Measurements from ENCODE around the gene PALB2. TPM values are rescaled to one million over a fixed set of nuclear protein-coding genes. Genes with fewer than 3 reads are reported as not detected.

The PALB2 gene
- polyA plus RNA-seq, 1 of the 3 experiments (the other 2 are of a cell fraction): 3.3 TPM

DNA sequence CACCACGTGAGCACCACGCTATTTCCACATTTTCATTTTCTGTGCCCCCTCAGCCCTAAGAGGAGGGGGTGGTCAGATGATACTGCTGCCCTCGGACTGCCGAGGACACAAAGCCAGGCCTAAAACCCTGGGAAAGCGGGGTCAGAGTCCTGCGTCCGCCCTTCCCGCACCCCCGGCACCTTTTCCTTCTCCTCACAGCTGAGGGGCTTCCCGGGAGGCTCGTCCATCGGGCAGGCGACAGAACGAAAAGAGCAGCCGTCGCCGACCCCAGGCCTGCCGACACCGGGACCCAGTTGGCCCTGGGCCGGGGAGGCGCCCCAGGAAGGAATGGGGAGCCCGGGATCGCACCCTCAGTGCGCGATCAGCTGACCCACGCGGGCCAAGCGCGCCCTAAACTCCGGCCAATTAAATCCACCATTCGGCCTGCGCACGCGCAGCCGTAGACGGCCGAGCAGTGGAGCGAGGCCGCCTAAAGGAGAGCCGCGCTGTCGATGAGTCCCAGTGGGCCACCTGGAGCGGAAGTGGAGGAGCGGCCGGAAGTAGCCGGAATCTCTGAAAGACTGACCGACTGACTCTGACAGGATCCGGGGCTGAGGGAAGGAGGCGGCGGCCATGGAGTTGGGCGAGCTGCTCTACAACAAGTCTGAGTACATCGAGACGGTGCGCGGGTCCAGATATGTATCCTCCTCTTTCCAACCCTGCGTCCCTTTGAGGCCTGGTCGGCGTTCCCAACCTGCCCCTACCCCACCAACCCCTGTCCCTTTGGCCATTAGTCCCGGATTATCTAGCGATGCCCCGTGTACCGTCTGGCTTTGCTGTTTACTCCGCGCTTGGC, at the start of gene PALB2, which contains the start of gene DCTN5 (continued):
- TF ChIP-seq, protein P1, sequence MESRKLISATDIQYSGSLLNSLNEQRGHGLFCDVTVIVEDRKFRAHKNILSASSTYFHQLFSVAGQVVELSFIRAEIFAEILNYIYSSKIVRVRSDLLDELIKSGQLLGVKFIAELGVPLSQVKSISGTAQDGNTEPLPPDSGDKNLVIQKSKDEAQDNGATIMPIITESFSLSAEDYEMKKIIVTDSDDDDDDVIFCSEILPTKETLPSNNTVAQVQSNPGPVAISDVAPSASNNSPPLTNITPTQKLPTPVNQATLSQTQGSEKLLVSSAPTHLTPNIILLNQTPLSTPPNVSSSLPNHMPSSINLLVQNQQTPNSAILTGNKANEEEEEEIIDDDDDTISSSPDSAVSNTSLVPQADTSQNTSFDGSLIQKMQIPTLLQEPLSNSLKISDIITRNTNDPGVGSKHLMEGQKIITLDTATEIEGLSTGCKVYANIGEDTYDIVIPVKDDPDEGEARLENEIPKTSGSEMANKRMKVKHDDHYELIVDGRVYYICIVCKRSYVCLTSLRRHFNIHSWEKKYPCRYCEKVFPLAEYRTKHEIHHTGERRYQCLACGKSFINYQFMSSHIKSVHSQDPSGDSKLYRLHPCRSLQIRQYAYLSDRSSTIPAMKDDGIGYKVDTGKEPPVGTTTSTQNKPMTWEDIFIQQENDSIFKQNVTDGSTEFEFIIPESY (IDR thresholded peaks at IDR 0.05; ENCODE audit: borderline replicate concordance, low read depth): no peak
- TF ChIP-seq, protein P2, sequence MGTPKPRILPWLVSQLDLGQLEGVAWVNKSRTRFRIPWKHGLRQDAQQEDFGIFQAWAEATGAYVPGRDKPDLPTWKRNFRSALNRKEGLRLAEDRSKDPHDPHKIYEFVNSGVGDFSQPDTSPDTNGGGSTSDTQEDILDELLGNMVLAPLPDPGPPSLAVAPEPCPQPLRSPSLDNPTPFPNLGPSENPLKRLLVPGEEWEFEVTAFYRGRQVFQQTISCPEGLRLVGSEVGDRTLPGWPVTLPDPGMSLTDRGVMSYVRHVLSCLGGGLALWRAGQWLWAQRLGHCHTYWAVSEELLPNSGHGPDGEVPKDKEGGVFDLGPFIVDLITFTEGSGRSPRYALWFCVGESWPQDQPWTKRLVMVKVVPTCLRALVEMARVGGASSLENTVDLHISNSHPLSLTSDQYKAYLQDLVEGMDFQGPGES (IDR thresholded peaks at IDR 0.05; ENCODE audit: low read depth, low read length): 0 out of 2 replicates have a peak, but pooled peaks have one; percentile 31
- TF ChIP-seq, protein P3, sequence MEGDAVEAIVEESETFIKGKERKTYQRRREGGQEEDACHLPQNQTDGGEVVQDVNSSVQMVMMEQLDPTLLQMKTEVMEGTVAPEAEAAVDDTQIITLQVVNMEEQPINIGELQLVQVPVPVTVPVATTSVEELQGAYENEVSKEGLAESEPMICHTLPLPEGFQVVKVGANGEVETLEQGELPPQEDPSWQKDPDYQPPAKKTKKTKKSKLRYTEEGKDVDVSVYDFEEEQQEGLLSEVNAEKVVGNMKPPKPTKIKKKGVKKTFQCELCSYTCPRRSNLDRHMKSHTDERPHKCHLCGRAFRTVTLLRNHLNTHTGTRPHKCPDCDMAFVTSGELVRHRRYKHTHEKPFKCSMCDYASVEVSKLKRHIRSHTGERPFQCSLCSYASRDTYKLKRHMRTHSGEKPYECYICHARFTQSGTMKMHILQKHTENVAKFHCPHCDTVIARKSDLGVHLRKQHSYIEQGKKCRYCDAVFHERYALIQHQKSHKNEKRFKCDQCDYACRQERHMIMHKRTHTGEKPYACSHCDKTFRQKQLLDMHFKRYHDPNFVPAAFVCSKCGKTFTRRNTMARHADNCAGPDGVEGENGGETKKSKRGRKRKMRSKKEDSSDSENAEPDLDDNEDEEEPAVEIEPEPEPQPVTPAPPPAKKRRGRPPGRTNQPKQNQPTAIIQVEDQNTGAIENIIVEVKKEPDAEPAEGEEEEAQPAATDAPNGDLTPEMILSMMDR (IDR thresholded peaks at IDR 0.05): no peak
- TF ChIP-seq RCOR1 (IDR thresholded peaks at IDR 0.05; ENCODE audit: low read length): peak; percentile 21; the same call in 1 of the 2 replicates
- no peak; the same call in 1 of the 2 replicates for TF ChIP-seq TEAD4 (IDR thresholded peaks at IDR 0.05; ENCODE audit: borderline replicate concordance, insufficient read depth)

DNA sequence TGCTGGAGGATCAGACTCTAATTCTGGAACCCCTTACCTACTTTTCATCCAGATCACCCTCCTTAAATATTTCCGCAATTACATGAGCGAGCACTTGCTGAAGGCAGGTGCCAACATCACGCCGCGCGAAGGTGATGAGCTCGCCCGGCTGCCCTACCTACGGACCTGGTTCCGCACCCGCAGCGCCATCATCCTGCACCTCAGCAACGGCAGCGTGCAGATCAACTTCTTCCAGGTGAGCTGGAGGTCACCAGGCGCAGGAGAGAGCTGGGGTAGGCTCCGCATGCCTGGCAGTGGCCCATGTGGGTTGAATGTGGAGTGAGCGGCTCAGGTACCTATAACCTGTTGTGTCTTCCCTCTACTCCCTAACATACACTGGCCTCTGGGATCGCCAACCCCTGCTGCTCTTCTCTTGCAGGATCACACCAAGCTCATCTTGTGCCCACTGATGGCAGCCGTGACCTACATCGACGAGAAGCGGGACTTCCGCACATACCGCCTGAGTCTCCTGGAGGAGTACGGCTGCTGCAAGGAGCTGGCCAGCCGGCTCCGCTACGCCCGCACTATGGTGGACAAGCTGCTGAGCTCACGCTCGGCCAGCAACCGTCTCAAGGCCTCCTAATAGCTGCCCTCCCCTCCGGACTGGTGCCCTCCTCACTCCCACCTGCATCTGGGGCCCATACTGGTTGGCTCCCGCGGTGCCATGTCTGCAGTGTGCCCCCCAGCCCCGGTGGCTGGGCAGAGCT, 48.5 kb upstream of the PALB2 start:
- H3K27me3 ChIP-seq (ENCODE audit: insufficient read depth): no peaks in the 10 kb centered on the region
- H4K20me1 ChIP-seq (ENCODE audit: insufficient read depth): no peaks in the 10 kb centered on the region
- H3K4me1 ChIP-seq (ENCODE audit: control insufficient read depth in 1 of 2, insufficient read depth in 2 of 2, low read depth in 1 of 2, low read length in 1 of 2): no peaks in the 10 kb centered on the region
- no peak overlapping the region for H3K4me3 ChIP-seq (ENCODE audit: low read depth in 2 of 2, low read length in 1 of 2)
- H3K4me2 ChIP-seq: no peak overlapping the region
- 96% methylated on average over 32 of the region's 36 CpGs for WGBS (ENCODE audit: low lambda C conversion rate)
- H3K27ac ChIP-seq (ENCODE audit: low read depth in 2 of 2, low read length in 1 of 2): no peak overlapping the region
- H3K36me3 ChIP-seq (replicated peaks in 1 of 2; ENCODE audit: control insufficient read depth in 1 of 2, insufficient read depth in 2 of 2, low read length in 1 of 2): peaks cover 42 to 47% of the 10 kb centered on the region in 2 experiments
- POLR2A ChIA-PET: interaction anchor here (1.9 kb wide), 1 partner anchor 11 kb away, joined by 9 read pairs; the partner anchor contains the start of gene PLK1
- H3K9me3 ChIP-seq: no peaks in the 10 kb centered on the region
- H3K9ac ChIP-seq: no peak overlapping the region
- H3K79me2 ChIP-seq (ENCODE audit: insufficient read depth): peaks cover 18% of the 10 kb centered on the region; the same call in 1 of the 2 replicates
- no peaks in the 10 kb centered on the region for H3F3A ChIP-seq (replicated peaks; ENCODE audit: insufficient read depth)
- H3K9me2 ChIP-seq: no peaks in the 10 kb centered on the region
- DNase-seq: no peak
- H2AFZ ChIP-seq (ENCODE audit: low read depth): no peak overlapping the region
- CTCF ChIA-PET: interaction anchor here (1.3 kb wide), 1 partner anchor 12 kb away, joined by 4 read pairs; the partner anchor contains the start of gene PLK1
- TF ChIP-seq GABPA (IDR thresholded peaks at IDR 0.05; ENCODE audit: low read depth) (no peak), TCF12 (IDR thresholded peaks at IDR 0.05) (no peak), YY1 (IDR thresholded peaks at IDR 0.05; ENCODE audit: low read depth) (no peak), EP300 (IDR thresholded peaks at IDR 0.05; ENCODE audit: borderline replicate concordance in 1 of 2, low read depth in 1 of 2, low read length in 1 of 2) (no peak), RAD21 (IDR thresholded peaks at IDR 0.05; ENCODE audit: low read length) (no peak), FOXJ3 (CRISPR knock-in tag; IDR thresholded peaks at IDR 0.05) (no peak), RCOR1 (IDR thresholded peaks at IDR 0.05; ENCODE audit: low read length) (no peak), SMC3 (IDR thresholded peaks at IDR 0.05; ENCODE audit: low read depth, low read length) (no peak), FOSL2 (IDR thresholded peaks at IDR 0.05; ENCODE audit: borderline replicate concordance, low read depth) (no peak), JUND (IDR thresholded peaks at IDR 0.05) (no peak), MXI1 (IDR thresholded peaks at IDR 0.05; ENCODE audit: low read depth, low read length) (no peak)
- TF ChIP-seq, protein P4, sequence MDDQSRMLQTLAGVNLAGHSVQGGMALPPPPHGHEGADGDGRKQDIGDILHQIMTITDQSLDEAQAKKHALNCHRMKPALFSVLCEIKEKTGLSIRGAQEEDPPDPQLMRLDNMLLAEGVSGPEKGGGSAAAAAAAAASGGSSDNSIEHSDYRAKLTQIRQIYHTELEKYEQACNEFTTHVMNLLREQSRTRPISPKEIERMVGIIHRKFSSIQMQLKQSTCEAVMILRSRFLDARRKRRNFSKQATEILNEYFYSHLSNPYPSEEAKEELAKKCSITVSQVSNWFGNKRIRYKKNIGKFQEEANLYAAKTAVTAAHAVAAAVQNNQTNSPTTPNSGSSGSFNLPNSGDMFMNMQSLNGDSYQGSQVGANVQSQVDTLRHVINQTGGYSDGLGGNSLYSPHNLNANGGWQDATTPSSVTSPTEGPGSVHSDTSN (IDR thresholded peaks at IDR 0.05): no peak
- TF ChIP-seq, protein P5, sequence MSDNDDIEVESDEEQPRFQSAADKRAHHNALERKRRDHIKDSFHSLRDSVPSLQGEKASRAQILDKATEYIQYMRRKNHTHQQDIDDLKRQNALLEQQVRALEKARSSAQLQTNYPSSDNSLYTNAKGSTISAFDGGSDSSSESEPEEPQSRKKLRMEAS (IDR thresholded peaks at IDR 0.05; ENCODE audit: low read depth): no peak
- TF ChIP-seq, protein P3 (IDR thresholded peaks at IDR 0.05): no peak
- TF ChIP-seq, protein P2 (IDR thresholded peaks at IDR 0.05; ENCODE audit: low read depth, low read length): no peak

Data from SK-N-SH (cell line).